Lung (tissue), 12 donors: ENCODE results near the gene IFT122. TPM values are rescaled to one million over a fixed set of nuclear protein-coding genes. Genes with fewer than 3 reads are reported as not detected.
"Not testable (repeated sequence)": the region's sequence is repeated elsewhere in the genome, so short reads cannot be mapped to it uniquely, and the experiment has no call there.

ENCODE experiments used
- ATAC-seq: fragments of 200-7000 bp; cut with Tn5 transposase; one replicate; pipeline ENCODE4 v1.9.1; 2020; ENCODE audit warnings: moderate number of reproducible peaks; ENCODE audit not compliant: insufficient read depth, low FRiP score
- DNase-seq, 3 donors: peaks; one replicate each; pipeline ENCODE4 v3.0.0-alpha.2; 2013 to 2017
- H3K27ac ChIP-seq, 2 donors: one replicate each; pipeline ENCODE4 v1.5.1; 2013; ENCODE audit warnings: mild to moderate bottlenecking in 2 of 2, moderate library complexity in 2 of 2, control low read depth in 1 of 2, inconsistent platforms in 1 of 2, low read depth in 1 of 2, low read length in 1 of 2
- H3K27me3 ChIP-seq, 3 donors: one replicate each; pipeline ENCODE4 v1.5.1; 2013; ENCODE audit warnings: low read length in 2 of 3; ENCODE audit not compliant: control insufficient read depth in 3 of 3, insufficient read depth in 3 of 3
- H3K36me3 ChIP-seq, 4 donors: one replicate each; pipeline ENCODE4 v1.5.1; 2013; ENCODE audit warnings: low read length in 4 of 4, mild to moderate bottlenecking in 1 of 4, moderate library complexity in 1 of 4; ENCODE audit not compliant: control insufficient read depth in 4 of 4, insufficient read depth in 4 of 4
- H3K4me1 ChIP-seq, 5 donors: one replicate each; pipeline ENCODE4 v1.5.1; 2013; ENCODE audit warnings: low read length in 5 of 5, mild to moderate bottlenecking in 2 of 5, moderate library complexity in 1 of 5; ENCODE audit not compliant: control insufficient read depth in 5 of 5, insufficient read depth in 5 of 5
- H3K4me3 ChIP-seq: one replicate; pipeline ENCODE4 v1.5.1; 2013; ENCODE audit warnings: mild to moderate bottlenecking, control low read depth, moderate library complexity
- H3K9ac ChIP-seq, 2 donors: one replicate each; pipeline ENCODE4 v1.5.1; 2013; ENCODE audit warnings: low read length in 2 of 2, control low read depth in 1 of 2; ENCODE audit not compliant: insufficient read depth in 1 of 2
- H3K9me3 ChIP-seq, 4 donors: one replicate each; pipeline ENCODE4 v1.5.1; 2013; ENCODE audit warnings: low read length in 3 of 4, mild to moderate bottlenecking in 1 of 4, moderate library complexity in 1 of 4; ENCODE audit not compliant: control insufficient read depth in 4 of 4, insufficient read depth in 3 of 4
- WGBS, 2 donors: extraction: QIAGEN DNeasy Blood & Tissue Kit; methylation state at CpG; one replicate each; pipeline ENCODE4 v1.1.7; 2013; 5-methylcytosine and 5-hydroxymethylcytosine counted together
- polyA plus RNA-seq, 2 donors: library from polyadenylated mRNA; stranded (reverse); fragments of 200-250 nt; gene quantifications; one replicate each; pipeline ENCODE4 v1.2.1, GENCODE V29; 2013
- total RNA-seq, 2 donors: library from RNA; depleted of rRNA in 1 of 2; stranded (reverse); fragments of >200 nt in 1 of 2; gene quantifications; one replicate each; pipeline ENCODE4 v1.2.1, GENCODE V29; 2014 to 2021
- TF ChIP-seq, protein P1 (sequence below): IDR thresholded peaks from 2 replicates; pipeline ENCODE4 v1.5.1; 2012; ENCODE audit warnings: mild to moderate bottlenecking; ENCODE audit errors: control extremely low read depth, extremely low read depth
- donor health status: control.
- donor health status: control.
- donor health status: Bipolar disorder and iron deficiency.
- donor health status: healthy.
- donor health status: DM: yes; HTN: yes; CAD: no.

IFT122 gene
- total and polyA plus RNA-seq, 4 donors, result 11.0 to 65.7 (median 31.7) TPM

DNA sequence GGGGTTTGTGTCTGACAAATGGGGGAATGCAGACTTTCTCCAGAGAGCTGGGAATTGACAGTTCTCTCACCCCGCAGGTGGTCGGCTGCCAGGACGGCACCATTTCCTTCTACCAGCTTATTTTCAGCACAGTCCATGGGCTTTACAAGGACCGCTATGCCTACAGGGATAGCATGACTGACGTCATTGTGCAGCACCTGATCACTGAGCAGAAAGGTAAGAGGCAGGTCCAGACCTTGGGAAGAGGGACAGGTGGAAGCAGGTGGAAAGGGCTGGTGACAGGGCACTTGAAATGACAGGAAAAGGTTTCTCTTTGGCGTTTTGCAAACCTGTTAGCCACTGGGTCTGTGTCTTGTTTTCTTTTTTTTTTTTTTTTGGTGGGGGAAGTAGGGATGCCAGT is 36.6 kb downstream of the IFT122 start:
- Histone ChIP-seq H3K9ac (no peak overlapping the region), H3K27me3 (no peaks in the 10 kb centered on the region), H3K4me1 (peaks cover 0 to 14% (median under 1%) of the 10 kb centered on the region in 5 donors), H3K9me3 (no peaks in the 10 kb centered on the region), H3K27ac (no peak overlapping the region), H3K4me3 (no peak overlapping the region), H3K36me3 (peaks cover 12 to 40% (median 26%) of the 10 kb centered on the region in 4 donors)
- DNase-seq, result no peak
- TF ChIP-seq, protein P1, sequence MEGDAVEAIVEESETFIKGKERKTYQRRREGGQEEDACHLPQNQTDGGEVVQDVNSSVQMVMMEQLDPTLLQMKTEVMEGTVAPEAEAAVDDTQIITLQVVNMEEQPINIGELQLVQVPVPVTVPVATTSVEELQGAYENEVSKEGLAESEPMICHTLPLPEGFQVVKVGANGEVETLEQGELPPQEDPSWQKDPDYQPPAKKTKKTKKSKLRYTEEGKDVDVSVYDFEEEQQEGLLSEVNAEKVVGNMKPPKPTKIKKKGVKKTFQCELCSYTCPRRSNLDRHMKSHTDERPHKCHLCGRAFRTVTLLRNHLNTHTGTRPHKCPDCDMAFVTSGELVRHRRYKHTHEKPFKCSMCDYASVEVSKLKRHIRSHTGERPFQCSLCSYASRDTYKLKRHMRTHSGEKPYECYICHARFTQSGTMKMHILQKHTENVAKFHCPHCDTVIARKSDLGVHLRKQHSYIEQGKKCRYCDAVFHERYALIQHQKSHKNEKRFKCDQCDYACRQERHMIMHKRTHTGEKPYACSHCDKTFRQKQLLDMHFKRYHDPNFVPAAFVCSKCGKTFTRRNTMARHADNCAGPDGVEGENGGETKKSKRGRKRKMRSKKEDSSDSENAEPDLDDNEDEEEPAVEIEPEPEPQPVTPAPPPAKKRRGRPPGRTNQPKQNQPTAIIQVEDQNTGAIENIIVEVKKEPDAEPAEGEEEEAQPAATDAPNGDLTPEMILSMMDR, result no peak
- ATAC-seq, result no peak
- 91 to 92% methylated on average over 6 of the region's 6 CpGs for WGBS, 2 donors

DNA sequence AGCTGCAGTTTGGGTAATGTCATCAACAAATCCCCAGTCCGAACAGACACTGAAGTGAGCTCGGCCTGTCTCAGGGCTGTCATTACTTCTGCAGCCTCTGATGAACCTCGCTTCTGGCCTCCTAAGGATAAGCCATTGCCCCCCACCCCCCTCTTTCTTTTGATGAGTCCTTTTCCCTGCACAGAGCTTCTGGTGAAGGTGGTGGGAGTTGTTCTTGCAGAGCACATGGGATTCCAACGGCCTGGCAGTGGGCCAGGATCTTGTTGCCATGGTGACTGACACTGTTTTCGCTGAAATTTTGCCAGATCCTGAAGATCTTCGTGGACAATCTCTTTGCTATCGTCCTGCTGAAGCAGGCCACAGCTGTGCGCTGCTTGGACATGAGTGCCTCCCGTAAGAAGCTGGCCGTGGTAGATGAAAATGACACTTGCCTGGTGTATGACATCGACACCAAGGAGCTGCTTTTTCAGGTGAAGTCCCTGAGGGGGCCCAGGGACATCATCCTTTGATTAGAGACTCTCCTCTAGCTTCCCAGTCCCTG is 41.3 kb downstream of the IFT122 start:
- WGBS, 2 donors, result 62 to 81% methylated on average over 6 to 8 of the region's 11 CpGs
- DNase-seq, result peak; percentile 45 to 89 (median 58)
- H3K27ac ChIP-seq, result peak overlapping the region in 1 of 2 donors; percentile 83
- H3K9me3 ChIP-seq, H3K9ac ChIP-seq, H3K27me3 ChIP-seq, ATAC-seq, H3K4me3 ChIP-seq: not testable (repeated sequence)
- H3K36me3 ChIP-seq, result peaks cover 12 to 52% (median 38%) of the 10 kb centered on the region in 4 donors
- peaks cover 0 to 23% (median 13%) of the 10 kb centered on the region in 5 donors for H3K4me1 ChIP-seq

DNA sequence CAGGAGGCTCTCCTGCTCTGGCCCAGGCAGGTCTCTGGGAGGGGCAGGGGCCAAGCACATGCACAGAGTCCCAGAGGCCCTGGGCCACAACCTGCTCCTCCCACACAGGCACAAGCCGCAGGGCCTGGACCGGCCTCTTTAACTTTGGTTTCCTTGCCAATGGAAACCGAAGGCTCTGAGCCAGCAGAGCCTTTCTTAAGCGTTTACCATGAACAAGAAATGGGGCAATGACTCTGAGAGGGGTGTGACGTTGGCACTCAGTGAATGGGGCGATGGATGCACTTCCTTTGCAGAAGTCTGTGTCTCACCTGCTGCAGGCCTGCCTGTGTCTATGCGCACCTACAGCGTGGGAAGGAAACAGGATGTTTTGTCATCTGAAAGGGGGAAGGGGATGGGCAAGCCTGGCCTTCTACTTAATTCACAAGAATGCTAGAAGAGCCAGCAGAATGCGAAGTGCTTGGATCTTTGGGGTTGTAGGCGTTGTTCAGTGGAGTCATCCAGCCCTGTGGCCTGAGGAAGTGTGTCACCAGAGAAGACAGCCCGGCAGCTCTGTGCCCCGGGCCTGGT is 41.8 kb downstream of the IFT122 start:
- H3K9ac ChIP-seq, result no peak overlapping the region
- ATAC-seq, result peak; percentile 12
- TF ChIP-seq, protein P1, result no peak

DNA sequence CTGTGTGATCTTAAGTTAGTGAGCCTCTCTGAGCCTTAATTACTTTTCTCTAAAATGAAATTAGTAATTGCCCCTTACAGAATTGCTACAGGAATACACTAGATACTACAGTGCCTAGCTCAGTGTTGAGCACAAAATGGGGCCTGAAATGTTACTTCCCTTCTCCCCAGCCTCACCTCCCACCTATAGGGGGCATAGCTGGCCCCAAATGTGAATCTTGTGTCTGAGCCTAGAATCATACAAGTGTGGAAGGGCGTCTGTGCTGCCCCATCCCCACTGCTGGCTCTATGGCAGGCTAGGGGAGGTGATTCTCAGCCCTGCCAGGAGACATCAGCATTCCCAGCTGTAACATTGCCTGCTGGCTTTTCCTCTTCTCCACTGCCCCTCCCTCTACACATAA is 42.7 kb downstream of the IFT122 start:
- DNase-seq, result no peak

More for the DNA sequence above, 41.8 kb downstream of the IFT122 start:
- H3K4me3 ChIP-seq, result no peak overlapping the region
- no peaks in the 10 kb centered on the region for H3K9me3 ChIP-seq
- H3K36me3 ChIP-seq, result peaks cover 12 to 52% (median 36%) of the 10 kb centered on the region in 4 donors
- no peaks in the 10 kb centered on the region for H3K27me3 ChIP-seq
- peak in 2 of 3 donors; percentile 34 to 41 for DNase-seq
- 54 to 60% methylated on average over 12 of the region's 12 CpGs for WGBS, 2 donors
- H3K4me1 ChIP-seq, result peaks cover 0 to 27% (median 18%) of the 10 kb centered on the region in 5 donors
- H3K27ac ChIP-seq, result peak overlapping the region; percentile 37 to 83

More for the DNA sequence above, 42.7 kb downstream of the IFT122 start:
- H3K9ac ChIP-seq, result no peak overlapping the region
- peak overlapping the region in 1 of 2 donors; percentile 83 for H3K27ac ChIP-seq
- 82 to 85% methylated on average over 1 of the region's 1 CpG for WGBS, 2 donors
- no peaks in the 10 kb centered on the region for H3K27me3 ChIP-seq
- no peak overlapping the region for H3K4me3 ChIP-seq
- no peak for ATAC-seq
- no peaks in the 10 kb centered on the region for H3K9me3 ChIP-seq
- TF ChIP-seq, protein P1, result no peak
- H3K36me3 ChIP-seq, result peaks cover 8 to 50% (median 33%) of the 10 kb centered on the region in 4 donors
- H3K4me1 ChIP-seq, result peaks cover 0 to 27% (median 22%) of the 10 kb centered on the region in 5 donors
